Measurements from ENCODE around the gene PWWP2B.

PWWP2B gene

DNA sequence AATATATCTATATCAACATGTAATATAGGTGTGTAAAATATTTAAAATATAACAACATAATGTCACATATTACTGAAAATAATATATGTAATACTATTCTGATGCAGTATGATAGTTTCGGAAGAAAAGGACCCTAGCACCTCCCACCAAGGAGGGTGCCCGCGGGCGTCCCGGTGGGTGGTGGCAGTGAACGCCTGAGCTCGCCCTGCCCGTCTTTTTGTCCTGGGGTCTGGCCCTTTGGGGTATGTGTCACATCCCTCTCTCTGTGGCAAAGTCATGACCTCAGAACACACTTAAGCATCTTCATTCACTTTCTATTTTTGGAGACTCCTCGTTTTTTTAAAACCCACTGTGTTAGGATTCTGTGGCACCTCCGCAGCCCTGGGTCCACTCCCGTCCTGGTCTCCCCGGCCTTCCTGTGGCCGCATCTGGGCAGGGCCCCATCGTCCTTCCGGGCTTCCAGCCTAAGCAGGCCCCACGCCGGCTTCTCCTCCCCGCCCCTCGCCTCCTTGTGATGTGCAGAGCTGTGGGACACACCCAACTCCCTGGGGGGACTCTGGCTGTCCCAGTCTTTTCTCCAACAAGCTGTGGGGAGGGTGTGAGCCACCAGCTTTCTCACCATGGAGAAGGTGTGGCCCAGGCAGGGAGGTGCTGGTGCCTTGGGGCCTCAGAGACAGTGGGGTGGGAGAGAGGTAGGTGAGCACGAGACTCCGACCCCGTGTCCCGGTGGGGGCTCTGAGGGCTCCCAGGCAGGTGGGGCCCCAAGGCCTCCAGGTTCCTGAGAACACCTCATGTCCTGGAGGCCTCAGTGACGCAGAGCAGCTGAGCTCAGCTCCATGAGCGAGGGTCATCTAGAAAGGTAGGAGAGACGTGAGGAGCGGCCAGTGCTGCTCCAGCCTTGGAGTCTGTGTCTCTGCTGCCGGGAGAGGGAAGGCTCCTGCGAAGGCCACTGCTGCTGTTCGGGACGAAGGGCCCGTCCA, 16.5 kb downstream of the PWWP2B start:
- H3K27ac ChIP-seq (ENCODE audit: low read depth, low read length): no peak overlapping the region
- H3K9ac ChIP-seq (ENCODE audit: low read length): no peak overlapping the region
- TF ChIP-seq EZH2phosphoT487 (conservative IDR thresholded peaks at IDR 0.05; ENCODE audit: low read length): no peak
- TF ChIP-seq, protein P1, sequence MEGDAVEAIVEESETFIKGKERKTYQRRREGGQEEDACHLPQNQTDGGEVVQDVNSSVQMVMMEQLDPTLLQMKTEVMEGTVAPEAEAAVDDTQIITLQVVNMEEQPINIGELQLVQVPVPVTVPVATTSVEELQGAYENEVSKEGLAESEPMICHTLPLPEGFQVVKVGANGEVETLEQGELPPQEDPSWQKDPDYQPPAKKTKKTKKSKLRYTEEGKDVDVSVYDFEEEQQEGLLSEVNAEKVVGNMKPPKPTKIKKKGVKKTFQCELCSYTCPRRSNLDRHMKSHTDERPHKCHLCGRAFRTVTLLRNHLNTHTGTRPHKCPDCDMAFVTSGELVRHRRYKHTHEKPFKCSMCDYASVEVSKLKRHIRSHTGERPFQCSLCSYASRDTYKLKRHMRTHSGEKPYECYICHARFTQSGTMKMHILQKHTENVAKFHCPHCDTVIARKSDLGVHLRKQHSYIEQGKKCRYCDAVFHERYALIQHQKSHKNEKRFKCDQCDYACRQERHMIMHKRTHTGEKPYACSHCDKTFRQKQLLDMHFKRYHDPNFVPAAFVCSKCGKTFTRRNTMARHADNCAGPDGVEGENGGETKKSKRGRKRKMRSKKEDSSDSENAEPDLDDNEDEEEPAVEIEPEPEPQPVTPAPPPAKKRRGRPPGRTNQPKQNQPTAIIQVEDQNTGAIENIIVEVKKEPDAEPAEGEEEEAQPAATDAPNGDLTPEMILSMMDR (IDR thresholded peaks at IDR 0.05; ENCODE audit: insufficient read depth, low read length, poor library complexity, severe bottlenecking): no peak

DNA sequence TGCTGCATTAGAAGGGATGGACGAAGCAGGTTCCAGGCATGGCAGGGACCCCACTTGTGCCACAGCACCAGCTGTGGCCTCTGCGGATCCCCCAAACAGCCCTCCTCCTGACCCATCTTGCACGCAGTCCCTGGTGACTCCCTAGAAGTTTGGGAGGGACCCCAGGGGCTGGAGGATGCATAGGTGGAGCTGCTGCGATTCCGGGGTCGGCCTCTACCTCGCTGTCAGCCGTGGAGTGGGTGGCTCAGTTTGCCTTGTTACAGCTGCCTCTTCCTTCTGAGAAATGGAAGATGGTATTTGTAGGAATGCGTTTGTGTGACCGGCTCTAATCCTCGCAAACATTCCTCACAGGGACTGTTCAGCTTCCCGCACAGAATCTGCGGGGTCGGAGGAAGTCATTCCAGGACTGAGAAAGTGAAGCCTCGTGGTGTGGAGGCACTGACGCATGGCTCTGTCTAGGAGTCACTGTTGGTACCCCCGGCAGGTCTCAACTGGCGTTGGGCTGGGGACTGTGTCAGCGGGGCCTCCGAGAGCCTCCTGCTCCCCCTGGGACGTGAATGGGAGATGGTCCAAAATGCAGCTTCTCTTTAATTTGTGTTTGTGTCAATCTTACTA, 17.5 kb downstream of the PWWP2B start:
- Histone ChIP-seq H3K4me3 (ENCODE audit: insufficient read depth, low read length, poor library complexity, severe bottlenecking) (no peak overlapping the region), H3K9me3 (ENCODE audit: insufficient read depth, low read length) (no peaks in the 10 kb centered on the region), H3F3A (ENCODE audit: insufficient read depth) (no peaks in the 10 kb centered on the region), H3K4me2 (ENCODE audit: low read depth, low read length, poor library complexity, severe bottlenecking) (no peak overlapping the region), H3K36me3 (ENCODE audit: low read length) (no peaks in the 10 kb centered on the region), H3K9me2 (replicated peaks; ENCODE audit: insufficient read depth, low read length) (no peaks in the 10 kb centered on the region), H4K20me1 (ENCODE audit: low read depth, low read length) (no peaks in the 10 kb centered on the region), H2AFZ (ENCODE audit: low read depth, low read length, severe bottlenecking) (no peak overlapping the region), H3K27me3 (ENCODE audit: low read length) (no peaks in the 10 kb centered on the region), H3K9ac (ENCODE audit: low read length) (no peak overlapping the region), H3K79me2 (ENCODE audit: insufficient read depth, low read length) (no peaks in the 10 kb centered on the region), H3K27ac (ENCODE audit: low read depth, low read length) (no peak overlapping the region)
- TF ChIP-seq, protein P1 (IDR thresholded peaks at IDR 0.05; ENCODE audit: insufficient read depth, low read length, poor library complexity, severe bottlenecking): no peak
- TF ChIP-seq EZH2phosphoT487 (conservative IDR thresholded peaks at IDR 0.05; ENCODE audit: low read length): no peak

More for the DNA sequence above, 16.5 kb downstream of the PWWP2B start:
- Histone ChIP-seq H3K27me3 (ENCODE audit: low read length) (no peaks in the 10 kb centered on the region), H3K9me3 (ENCODE audit: insufficient read depth, low read length) (no peaks in the 10 kb centered on the region), H3K9me2 (replicated peaks; ENCODE audit: insufficient read depth, low read length) (no peaks in the 10 kb centered on the region), H4K20me1 (ENCODE audit: low read depth, low read length) (no peaks in the 10 kb centered on the region), H3K4me3 (ENCODE audit: insufficient read depth, low read length, poor library complexity, severe bottlenecking) (no peak overlapping the region), H2AFZ (ENCODE audit: low read depth, low read length, severe bottlenecking) (no peak overlapping the region), H3K36me3 (ENCODE audit: low read length) (no peaks in the 10 kb centered on the region), H3K79me2 (ENCODE audit: insufficient read depth, low read length) (no peaks in the 10 kb centered on the region), H3F3A (ENCODE audit: insufficient read depth) (no peaks in the 10 kb centered on the region), H3K4me2 (ENCODE audit: low read depth, low read length, poor library complexity, severe bottlenecking) (no peak overlapping the region)

DNA sequence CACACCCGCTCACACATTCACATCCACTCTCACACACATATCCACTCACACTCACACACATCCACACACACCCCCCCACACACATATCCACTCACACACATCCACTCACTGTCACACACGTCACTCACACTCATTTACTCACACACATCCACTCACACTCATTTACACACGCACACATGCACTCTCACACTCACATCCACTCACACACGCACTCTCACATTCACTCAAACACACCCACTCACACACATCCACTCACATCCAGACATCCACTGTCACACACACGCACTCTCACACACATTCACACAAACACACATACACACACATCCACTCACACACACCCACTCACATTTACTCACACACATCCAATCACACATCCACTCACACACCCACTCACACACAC, 18.3 kb downstream of the PWWP2B start:
- TF ChIP-seq EZH2phosphoT487 (conservative IDR thresholded peaks at IDR 0.05; ENCODE audit: low read length): no peak
- TF ChIP-seq, protein P1 (IDR thresholded peaks at IDR 0.05; ENCODE audit: insufficient read depth, low read length, poor library complexity, severe bottlenecking): no peak
- no peaks in the 10 kb centered on the region for H4K20me1 ChIP-seq (ENCODE audit: low read depth, low read length)
- H3K27ac ChIP-seq (ENCODE audit: low read depth, low read length): no peak overlapping the region
- H3K9me2 ChIP-seq (replicated peaks; ENCODE audit: insufficient read depth, low read length): no peaks in the 10 kb centered on the region
- no peaks in the 10 kb centered on the region for H3F3A ChIP-seq (ENCODE audit: insufficient read depth)
- H3K4me3 ChIP-seq (ENCODE audit: insufficient read depth, low read length, poor library complexity, severe bottlenecking): no peak overlapping the region
- H3K27me3 ChIP-seq (ENCODE audit: low read length): no peaks in the 10 kb centered on the region
- H3K4me2 ChIP-seq (ENCODE audit: low read depth, low read length, poor library complexity, severe bottlenecking): no peak overlapping the region
- H3K36me3 ChIP-seq (ENCODE audit: low read length): no peaks in the 10 kb centered on the region
- no peak overlapping the region for H2AFZ ChIP-seq (ENCODE audit: low read depth, low read length, severe bottlenecking)
- no peaks in the 10 kb centered on the region for H3K79me2 ChIP-seq (ENCODE audit: insufficient read depth, low read length)
- H3K9me3 ChIP-seq (ENCODE audit: insufficient read depth, low read length): no peaks in the 10 kb centered on the region
- no peak overlapping the region for H3K9ac ChIP-seq (ENCODE audit: low read length)

Measured in SU-DHL-6 (cell line).